Endothelial cell of umbilical vein (primary cell): ENCODE data around the gene S100A1.

Experiments used
- CTCF ChIP-seq, 2 donors: IDR thresholded peaks; 1 replicate in 1 of 2; 2 replicates in 1 of 2; pipeline ENCODE4 v1.5.1; 2011; ENCODE audit warnings: low read length in 2 of 2, mild to moderate bottlenecking in 2 of 2, moderate library complexity in 2 of 2, control low read depth in 1 of 2, inconsistent platforms in 1 of 2, low read depth in 1 of 2; ENCODE audit not compliant: insufficient read depth in 1 of 2; ENCODE audit errors: extremely low read depth in 1 of 2
- EZH2 ChIP-seq: IDR thresholded peaks from 2 replicates; pipeline ENCODE4 v1.6.1; 2012; ENCODE audit warnings: borderline replicate concordance, low read depth, mild to moderate bottlenecking, moderate library complexity, low read length, inconsistent platforms; ENCODE audit not compliant: severe bottlenecking
- FOS ChIP-seq: IDR thresholded peaks from 2 replicates; pipeline ENCODE4 v1.6.1; 2011; ENCODE audit warnings: mild to moderate bottlenecking, low read length, moderate library complexity, borderline replicate concordance; ENCODE audit not compliant: insufficient read depth
- GATA2 ChIP-seq: IDR thresholded peaks from 2 replicates; pipeline ENCODE4 v1.7.0; 2011; ENCODE audit warnings: low read depth, mild to moderate bottlenecking, moderate library complexity, mixed read lengths, low read length; ENCODE audit not compliant: insufficient read length, insufficient read depth
- POLR2A ChIP-seq: IDR thresholded peaks from 2 replicates; pipeline ENCODE4 v1.6.1; 2012; ENCODE audit warnings: low read depth, mild to moderate bottlenecking, control low read depth, low read length

DNA sequence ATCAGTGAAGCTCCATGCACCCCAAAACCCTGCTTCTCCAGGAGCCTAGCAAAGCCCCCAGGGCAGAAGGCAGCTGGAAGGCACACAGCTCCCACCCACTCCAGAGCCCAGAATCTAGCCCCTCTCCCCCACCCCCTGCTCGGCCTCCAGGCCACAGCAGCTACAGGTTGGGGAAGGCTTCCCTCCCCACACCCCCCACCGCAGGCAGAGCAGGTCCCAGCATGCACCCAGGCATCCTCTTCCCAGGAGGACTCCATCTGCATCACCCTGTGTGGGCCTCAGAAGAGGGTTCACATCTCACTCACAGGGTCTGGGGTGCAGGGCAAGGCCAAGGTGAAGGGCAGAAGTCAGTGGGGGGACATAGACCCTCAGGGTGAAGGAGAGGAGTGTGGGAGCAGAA, 12.8 kb upstream of the S100A1 start:
- TF ChIP-seq POLR2A (no peak), CTCF (IDR thresholded peaks at IDR 0.05; ENCODE audit: extremely low read depth in 1 of 2, insufficient read depth in 1 of 2, low read depth in 1 of 2, low read length in 2 of 2) (no peak), EZH2 (no peak), GATA2 (no peak), FOS (no peak)
